HG03280 (cell line): Measurements from ENCODE around the gene TUBG2.

Source experiments
- ATAC-seq: cut with Tn5 transposase; IDR thresholded peaks from one replicate; pipeline ENCODE4 v1.9.1; 2021; ENCODE audit warnings: mild to moderate bottlenecking, moderate library complexity; ENCODE audit not compliant: unreplicated experiment

TUBG2 gene

DNA sequence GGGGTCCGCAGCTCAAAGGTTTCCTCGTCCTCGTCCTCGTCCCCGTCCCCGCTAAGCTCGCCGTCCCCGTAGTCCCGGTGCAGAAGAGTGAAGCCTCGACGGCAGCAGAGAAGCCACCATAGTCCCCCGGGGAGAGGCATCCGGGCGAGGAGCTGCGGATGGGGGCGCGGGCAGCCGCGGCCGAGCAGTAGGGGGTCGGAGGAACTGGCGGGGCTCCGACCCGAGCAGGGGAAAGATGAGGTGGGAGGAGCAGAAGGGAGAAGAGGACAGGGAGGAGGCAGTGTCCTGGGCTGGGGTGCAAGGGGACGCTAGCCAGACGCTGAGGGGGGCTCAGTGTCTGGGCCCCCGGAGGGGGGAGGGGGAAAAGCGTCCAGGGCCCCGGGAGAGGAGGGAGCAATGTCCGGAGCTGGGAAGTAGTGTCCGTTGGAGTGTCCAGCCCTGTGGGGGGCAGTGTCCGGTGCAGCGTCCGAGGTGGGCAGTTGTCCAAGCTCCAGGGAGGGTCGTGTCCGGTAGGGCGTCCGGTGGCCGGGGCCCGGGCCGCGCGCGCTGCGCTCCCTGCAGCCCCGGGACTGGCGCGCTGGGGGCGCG is 17.4 kb downstream of the TUBG2 start, which contains the start of gene PLEKHH3:
Gene PLEKHH3 (minus strand): TSS at position 571 of the 588 bp plus-strand sequence. CDS start 431 bp downstream, at position 140.
- no peak for ATAC-seq

DNA sequence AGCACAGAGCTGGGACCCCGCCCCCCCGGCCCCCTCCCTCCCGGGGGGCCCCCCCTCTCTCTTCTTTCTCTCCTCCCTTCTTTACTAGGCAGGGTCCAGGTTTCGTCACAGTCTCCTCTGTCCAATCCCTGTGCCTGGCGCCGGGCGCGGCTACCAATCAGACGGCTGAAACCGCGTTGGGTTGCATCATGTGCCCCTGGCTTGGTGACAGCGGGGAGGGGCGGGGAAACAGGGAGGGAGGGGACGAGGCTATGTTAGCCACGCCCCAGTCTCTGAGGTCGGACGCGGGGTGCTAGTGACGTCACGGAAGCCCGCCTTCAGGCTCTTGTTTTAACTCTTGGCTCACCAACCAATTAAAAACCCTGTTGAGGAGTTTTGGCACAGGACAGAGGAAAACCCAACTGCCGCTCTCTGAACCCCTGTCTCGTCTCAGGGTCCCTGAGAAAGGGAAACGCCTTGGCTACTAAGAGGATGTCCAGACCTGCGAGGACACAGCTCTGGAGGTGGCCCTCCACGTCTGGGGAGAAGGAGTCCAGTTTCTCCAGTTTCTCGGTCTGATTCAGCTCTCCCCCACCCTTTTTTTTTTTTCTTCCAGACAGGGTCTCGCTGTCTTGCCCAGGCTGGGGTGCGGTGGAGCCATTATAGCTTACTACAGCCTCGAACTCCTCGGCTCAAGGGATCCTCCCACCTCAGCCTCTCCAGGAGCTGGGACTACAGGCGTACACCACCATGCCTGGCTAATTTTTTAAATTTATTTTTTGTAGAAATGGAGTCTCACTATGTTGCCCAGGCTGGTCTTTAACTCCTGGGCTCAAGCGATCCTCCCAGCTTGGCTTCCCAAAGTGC is 18.2 kb downstream of the TUBG2 start:
- peak; percentile 73 for ATAC-seq

DNA sequence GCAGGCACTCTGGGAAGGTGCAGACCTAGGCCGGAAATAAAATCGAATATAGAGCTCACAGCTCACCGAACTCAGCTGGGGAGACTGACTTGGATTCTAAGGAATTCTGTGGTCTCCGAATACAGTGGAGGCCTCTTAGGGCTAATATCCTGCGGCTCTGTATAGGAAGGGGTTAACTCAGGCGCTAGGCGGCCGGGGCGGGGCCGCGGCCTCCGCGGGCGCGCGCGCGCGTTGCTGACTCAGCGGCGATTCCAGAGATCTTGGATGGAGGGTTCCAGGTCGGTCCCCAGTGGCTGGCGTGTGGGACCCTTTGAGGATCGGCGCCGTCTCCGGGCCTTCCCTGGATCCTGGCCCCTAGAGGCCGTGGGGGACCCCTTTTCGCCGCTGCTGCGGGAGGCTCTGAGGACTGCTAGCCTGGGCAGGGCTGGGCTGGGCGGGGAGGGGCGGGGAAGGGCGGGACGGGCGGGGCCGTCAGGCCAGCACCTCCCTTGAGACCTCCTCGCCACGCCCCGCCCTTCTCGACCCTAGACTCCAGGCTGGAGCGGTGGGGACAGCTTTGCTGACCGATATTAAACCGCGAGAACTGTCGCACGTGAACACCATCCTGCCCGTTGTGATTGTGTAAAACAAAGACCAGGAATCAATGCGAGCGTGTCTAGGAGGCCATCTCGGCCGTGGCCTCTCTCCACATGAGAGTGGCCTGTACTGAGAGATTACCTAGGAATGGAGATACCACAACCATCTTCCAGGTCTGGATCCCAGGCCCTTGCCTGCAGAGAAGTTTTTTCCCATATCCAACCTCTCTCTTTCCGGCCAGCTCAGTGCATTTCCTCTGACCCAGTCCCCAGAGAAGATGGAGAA is 19.1 kb downstream of the TUBG2 start:
- ATAC-seq, result peak; percentile 26

DNA sequence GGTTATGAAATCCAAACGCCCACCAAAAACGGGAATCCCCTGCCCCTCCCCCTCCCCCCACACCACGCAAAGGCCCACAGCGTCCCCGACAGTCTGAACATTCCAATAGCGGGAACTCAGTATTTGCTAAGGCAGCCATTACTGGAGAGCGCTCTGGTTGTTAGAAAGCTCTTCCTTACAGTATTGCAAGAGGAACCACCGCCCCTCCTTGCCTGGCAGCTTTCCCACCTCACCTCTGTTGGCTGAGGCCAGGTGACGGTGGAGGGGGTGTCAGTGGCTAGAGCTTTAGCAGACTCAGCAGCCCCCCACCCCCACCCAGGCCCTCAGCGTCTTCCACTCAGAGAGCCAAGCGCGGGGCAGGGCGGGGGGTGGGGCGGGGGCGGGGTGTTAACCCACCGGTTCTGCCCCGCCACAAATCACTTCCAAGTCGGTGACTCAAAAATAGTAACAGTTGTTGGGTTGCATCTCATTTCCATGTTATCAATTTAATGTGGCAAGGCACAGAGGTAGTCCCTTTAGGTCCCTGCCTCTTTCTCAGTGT is 19.9 kb downstream of the TUBG2 start:
- no peak for ATAC-seq

DNA sequence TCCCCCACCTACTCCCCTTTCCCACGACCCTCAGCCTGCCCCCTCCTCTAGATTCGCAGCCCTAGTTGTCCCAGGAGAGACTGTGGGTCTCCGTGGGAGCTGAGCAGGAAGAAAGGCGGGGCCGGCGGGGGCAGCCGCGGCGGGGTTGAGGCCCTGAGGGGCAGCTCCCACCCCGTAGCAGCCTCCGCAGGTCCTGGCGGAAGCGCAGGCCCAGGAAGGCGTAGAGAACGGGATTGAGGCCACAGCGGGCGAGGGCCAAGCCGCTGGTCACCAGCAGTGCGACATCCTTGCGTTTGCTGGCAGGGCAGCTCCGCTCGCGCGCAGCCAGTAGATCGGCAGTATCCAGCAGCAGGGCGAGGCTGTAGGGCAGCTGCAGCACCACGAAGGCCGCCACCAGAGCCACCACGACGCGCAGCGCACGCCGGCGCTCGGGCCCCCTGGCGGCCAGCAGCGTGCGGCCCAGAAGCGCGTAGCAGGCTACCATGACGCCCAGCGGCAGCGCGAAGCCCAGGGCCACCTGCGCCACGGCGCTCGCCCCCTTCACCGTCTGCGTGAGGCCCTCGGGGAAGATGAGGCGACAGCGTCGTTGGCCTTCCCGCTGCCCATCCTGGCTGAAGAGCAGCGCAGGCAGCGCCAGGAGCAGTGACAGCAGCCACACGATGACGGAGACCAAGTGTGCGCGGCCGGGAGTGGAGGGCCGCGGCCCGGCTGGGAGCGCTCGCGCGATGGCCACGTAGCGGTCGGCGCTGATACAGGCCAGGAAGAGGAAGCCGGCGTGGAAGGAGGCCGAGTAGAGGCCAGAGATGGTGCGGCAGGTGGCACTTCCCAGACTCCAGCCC is 20.6 kb downstream of the TUBG2 start:
- ATAC-seq, result peak; percentile 23

DNA sequence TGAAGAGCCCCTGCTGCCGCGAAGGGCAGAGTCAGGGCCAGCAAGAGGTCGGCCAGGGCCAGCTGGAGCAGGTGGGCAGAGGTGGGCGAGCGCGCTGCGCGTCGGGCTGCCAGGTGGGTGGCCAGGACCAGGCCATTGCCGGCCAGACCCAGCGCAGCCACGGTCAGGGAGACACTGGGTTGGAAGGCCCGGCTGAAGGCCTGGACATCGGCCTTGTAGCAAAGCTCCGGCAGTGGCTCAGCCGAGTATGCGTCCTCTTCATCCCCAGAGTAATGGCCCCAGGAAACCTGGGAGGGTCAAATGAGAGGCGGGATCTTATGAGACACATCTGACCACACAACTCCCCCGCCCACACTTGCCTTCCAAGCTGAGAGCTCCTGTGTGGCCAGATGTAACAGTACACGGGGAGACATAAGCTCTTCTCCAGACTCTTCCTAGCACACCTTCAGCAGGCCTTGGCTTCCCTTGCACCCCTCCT is 21.3 kb downstream of the TUBG2 start:
- ATAC-seq, result no peak

DNA sequence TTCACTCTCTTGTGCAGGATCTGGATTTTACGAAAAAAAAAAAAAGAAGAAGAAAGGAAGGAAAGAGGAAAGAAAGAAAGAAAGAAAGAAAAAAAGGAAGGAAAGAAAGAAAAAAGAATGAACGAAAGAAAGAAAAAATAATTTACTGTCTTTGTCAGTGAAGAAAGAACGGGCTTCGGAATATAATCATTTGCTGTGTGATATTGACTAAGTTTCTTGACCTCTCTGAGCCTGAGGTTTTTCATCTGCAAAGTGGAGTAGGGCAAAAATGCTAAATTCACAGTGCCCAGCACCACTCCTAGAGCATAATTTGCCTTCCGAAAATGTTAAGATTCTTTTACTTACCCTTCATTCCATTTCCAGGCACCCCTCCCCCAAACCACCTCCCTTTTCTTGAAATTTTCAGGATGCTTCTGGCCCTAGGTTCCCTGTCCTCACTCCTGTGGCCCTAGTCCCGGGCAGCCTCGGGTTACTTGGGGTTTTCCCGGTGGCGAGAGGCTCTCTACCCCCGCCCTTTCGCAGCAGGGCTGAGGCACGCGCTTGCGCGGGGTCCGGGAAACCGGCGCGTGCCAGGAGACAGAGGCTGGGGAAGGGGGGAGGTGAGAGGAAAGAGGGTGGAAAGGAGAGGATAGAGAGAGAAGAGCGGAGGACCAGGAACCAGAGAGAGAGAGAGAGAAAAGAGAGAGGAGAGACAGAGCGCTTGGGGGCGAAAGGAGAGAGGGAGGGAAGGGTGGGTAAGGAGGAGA is 23.1 kb downstream of the TUBG2 start, which contains the start of gene CNTNAP1:
Gene CNTNAP1 (plus strand): TSS at position 556 of the 746 bp plus-strand sequence. CDS start 299 bp downstream, outside the sequence.
- no peak for ATAC-seq

DNA sequence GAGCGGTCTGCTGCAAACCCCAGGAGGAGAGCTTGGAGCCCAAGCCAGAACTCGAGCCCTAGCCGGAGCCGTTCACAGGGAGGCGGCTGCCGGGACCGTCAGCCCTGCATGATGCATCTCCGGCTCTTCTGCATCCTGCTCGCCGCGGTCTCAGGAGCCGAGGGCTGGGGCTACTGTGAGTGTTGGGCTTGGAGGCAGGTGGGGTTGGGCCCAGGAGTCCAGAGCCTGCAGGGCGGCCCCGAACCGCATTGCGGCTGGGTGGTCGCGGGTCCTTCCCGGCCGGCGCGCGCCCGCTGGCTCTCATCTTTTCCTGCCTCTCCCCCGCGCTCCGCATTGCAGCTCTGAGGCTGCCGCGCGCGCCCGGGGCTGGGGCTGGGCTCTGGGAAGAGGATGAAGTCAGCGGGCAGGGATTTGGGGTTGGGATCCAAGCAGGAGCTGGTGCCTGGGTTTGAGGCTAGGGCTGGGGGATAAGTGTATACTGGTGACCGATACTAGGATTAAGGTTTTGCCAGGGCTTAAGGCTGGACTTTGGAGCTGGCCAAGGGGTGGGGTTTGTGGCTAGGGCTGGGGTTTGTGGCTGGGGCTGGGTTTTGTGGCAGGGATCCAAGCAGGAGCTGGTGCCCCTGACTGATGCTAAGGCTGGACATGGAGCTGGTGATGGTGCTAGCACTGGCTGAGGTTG is 23.8 kb downstream of the TUBG2 start:
- ATAC-seq, result no peak

DNA sequence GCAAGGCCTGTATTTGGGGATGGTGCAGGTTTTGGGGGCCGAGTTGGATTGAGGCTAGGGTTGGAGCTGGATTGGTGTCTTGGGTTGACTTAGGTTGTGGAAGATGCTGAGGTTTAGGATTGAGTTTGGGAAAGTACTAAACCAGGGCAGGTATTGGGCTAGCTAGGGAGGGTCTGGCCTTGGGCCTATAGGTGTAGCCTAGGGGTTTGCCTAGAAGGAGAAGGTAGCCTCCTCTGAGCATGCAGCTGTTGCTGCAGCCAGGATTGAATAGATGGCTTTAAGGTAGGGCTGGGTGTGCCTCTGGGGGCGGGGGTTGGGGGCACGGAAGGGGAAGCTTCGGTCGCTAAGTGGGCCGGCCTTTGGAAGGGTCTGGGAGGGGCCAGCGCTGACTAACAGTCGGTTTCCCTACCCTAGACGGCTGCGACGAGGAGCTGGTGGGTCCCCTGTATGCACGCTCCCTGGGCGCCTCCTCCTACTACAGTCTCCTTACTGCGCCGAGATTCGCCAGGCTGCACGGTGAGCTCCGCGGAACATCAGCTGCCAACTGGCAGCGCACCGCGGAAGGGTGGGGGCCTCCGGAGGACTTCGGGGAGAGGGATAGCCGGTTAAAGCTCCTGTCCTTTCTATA is 24.4 kb downstream of the TUBG2 start:
- no peak for ATAC-seq

DNA sequence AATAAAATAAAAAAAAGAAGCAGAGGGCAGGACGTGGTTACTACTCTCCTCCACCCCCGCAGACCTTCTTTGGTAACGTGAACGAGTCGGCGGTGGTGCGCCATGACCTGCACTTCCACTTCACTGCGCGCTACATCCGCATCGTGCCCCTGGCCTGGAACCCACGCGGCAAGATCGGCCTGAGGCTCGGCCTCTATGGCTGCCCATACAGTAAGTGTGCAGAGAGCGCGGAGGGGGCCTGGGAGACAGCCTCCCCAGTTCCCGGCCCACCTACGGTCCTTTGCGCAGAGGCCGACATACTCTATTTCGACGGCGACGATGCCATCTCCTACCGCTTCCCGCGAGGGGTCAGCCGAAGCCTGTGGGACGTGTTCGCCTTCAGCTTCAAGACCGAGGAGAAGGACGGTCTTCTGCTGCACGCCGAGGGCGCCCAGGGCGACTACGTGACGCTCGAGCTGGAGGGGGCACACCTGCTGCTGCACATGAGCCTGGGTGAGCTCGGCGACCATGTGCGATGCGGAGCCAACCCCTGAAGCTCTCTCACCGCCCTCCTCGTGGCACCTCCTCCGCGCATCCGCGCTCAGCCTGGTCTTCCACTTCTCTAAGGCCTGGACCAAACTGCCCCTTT is 26.0 kb downstream of the TUBG2 start:
- no peak for ATAC-seq

DNA sequence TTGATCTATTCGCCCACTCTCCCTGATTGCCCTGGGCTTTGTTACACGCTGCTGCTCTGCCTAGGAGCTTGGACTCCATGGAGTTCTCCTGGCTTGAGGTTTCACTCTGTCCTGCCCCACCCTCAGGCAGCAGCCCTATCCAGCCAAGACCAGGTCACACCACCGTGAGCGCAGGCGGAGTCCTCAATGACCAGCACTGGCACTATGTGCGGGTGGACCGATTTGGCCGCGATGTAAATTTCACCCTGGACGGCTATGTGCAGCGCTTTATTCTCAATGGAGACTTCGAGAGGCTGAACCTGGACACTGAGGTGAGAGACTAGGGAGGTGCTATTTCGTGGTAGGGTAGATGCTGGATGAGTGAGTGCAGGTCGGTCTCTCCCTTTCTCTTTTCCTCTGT is 26.7 kb downstream of the TUBG2 start:
- ATAC-seq, result no peak

DNA sequence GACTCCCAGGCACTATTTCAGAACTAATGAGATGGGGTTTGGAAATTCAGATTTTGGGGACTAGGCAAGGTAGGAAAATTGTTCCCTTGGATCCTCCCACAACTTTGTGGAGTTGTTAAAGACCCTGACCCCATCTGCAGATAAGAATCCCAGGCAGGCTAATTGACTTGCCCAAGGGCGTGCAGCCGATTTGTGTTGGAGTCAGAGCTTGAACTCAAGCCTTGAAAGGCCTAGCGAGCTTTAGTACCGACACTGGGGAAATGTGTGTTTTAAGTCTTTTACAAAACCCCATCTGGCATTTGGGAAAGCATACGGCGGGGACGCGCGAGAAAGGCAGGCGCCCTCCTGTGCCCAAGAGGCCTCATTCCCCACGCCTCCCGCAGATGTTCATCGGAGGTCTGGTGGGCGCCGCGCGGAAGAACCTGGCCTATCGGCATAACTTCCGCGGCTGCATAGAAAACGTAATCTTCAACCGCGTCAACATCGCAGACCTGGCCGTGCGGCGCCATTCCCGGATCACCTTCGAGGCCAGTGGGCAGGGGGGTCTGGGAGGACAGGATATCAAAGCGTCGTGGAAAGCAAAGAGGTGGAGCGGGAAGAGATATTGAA is 27.5 kb downstream of the TUBG2 start:
- ATAC-seq, result no peak

DNA sequence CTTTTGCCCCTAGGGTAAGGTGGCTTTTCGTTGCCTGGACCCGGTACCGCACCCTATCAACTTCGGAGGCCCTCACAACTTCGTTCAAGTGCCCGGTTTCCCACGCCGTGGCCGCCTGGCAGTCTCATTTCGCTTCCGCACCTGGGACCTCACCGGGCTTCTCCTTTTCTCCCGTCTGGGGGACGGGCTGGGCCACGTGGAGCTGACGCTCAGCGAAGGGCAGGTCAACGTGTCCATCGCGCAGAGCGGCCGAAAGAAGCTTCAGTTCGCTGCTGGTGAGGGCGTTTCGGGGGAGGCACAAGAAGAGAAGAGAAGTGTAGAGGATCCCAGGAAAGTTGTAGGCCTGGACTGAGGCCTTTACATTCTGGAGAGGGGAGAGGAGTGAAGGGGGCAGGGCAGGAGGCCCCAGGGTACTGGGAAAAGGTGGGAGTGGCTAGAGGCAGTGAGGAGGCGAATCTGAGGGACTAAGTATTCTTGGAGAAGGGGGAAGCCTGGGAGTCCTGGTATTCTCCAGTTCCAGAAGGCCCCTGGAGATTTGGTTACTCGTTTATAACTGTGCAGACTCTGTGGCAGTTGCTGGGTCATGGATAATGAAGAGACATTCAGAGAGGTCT is 28.7 kb downstream of the TUBG2 start:
- no peak for ATAC-seq

DNA sequence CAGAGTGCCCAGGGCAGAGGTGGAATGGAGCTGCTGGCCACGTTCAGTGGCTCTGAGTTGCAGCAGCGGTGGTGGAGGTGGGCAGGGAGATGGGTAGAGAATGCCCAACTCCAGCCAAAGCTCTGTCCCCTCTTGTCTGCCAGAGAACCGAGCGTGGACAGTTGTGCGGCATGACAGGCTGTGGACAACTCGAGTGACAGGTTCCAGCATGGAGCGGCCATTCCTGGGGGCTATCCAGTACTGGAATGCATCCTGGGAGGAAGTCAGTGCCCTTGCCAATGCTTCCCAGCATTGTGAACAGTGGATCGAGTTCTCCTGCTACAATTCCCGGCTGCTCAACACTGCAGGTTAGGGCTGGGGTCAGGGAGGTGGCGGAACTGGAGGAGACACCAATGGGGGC is 31.5 kb downstream of the TUBG2 start:
- ATAC-seq, result no peak

DNA sequence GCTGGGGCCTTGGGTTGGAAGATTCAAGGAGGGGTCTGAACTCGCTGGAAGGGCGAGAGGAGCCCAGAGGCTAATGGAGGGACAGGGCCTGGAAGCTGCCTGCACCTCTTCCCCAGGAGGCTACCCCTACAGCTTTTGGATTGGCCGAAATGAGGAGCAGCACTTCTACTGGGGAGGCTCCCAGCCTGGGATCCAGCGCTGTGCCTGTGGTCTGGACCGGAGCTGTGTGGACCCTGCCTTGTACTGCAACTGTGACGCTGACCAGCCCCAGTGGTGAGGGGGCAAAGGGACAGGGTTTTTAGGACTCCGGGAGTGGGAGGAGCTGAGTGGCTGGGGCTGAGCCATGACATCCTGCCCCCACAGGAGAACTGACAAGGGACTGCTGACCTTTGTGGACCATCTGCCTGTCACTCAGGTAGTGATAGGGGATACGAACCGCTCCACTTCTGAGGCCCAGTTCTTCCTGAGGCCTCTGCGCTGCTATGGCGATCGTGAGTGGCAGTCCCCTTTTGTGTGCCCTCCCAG is 32.0 kb downstream of the TUBG2 start:
- ATAC-seq, result no peak

DNA sequence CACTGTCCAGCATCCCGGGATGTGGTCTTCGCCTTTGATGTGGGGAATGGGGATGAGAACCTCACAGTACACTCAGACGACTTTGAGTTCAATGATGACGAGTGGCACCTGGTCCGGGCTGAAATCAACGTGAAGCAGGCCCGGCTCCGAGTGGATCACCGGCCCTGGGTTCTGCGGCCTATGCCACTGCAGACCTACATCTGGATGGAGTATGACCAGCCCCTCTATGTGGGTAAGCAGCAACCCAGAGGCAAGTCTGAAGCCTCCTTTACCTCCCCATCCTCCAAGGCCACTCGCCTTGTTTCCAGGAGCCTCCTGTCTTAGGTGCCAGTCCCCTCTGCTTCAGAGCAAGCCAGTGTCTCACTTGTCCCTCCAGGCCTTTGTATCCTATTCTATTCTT is 33.4 kb downstream of the TUBG2 start:
- no peak for ATAC-seq

DNA sequence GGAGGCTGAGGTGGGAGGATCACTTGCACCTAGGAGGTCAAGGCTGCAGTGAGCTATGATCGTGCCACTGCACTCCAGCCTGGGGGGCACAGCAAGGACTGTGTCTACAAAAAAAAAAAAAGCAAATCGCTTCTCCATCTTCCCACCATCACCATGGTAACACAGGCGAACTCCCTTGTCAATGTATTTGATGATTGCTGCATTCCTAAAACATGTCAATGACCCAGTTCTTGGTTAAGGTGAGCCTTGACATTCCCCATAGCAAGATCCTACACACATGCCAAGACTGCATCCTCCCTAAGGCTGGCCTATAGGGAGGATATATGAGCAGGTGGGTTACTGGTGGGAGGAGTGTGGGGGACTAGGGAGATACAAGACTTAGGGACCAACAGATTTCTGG is 35.4 kb downstream of the TUBG2 start:
- no peak for ATAC-seq
